ENCODE measurements around the gene RFX3. TPM values are rescaled to one million over a fixed set of nuclear protein-coding genes. Genes with fewer than 3 reads are reported as not detected.

The RFX3 gene
- total RNA-seq, 1 donor from 2014 or later = 18.5 TPM

DNA sequence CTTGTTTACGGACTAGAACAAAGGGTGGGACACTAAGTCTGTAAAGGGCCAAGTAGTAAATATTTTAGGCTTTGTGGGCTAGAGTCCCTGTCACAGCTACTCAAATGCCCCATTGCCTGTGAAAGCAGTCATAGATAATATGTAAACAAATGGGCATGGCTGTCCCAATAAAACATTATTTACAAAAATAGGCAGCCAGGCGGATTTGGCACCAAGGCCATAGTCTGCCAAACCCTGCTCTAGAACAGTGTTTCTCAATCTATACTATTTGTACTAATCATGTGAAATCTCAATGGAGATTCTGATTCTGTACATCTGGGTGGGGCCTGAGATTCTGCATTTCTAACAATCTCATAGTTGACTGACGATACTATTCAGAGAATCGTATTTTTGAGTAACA lies 92.0 kb downstream of the RFX3 start:
- H3K4me1 Mint-ChIP-seq (ENCODE audit: unreplicated experiment) = peaks cover 2% of the 10 kb centered on the region
- H3K27ac Mint-ChIP-seq (ENCODE audit: unreplicated experiment) = no peak overlapping the region
- no peaks in the 10 kb centered on the region for H3K27me3 Mint-ChIP-seq (ENCODE audit: unreplicated experiment)
- H3K4me3 Mint-ChIP-seq (ENCODE audit: unreplicated experiment) = no peak overlapping the region
- no peak for DNase-seq (ENCODE audit: low spot score)
- TF ChIP-seq, protein P1, sequence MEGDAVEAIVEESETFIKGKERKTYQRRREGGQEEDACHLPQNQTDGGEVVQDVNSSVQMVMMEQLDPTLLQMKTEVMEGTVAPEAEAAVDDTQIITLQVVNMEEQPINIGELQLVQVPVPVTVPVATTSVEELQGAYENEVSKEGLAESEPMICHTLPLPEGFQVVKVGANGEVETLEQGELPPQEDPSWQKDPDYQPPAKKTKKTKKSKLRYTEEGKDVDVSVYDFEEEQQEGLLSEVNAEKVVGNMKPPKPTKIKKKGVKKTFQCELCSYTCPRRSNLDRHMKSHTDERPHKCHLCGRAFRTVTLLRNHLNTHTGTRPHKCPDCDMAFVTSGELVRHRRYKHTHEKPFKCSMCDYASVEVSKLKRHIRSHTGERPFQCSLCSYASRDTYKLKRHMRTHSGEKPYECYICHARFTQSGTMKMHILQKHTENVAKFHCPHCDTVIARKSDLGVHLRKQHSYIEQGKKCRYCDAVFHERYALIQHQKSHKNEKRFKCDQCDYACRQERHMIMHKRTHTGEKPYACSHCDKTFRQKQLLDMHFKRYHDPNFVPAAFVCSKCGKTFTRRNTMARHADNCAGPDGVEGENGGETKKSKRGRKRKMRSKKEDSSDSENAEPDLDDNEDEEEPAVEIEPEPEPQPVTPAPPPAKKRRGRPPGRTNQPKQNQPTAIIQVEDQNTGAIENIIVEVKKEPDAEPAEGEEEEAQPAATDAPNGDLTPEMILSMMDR (IDR thresholded peaks at IDR 0.05; ENCODE audit: unreplicated experiment) = no peak
- no peaks in the 10 kb centered on the region for H3K36me3 Mint-ChIP-seq (ENCODE audit: low read depth, unreplicated experiment)
- no peaks in the 10 kb centered on the region for H3K9me3 Mint-ChIP-seq (ENCODE audit: unreplicated experiment)

- no peaks in the 10 kb centered on the region for H3K27me3 Mint-ChIP-seq (ENCODE audit: unreplicated experiment)
- no peak overlapping the region for H3K27ac Mint-ChIP-seq (ENCODE audit: unreplicated experiment)
- TF ChIP-seq, protein P1 (IDR thresholded peaks at IDR 0.05; ENCODE audit: unreplicated experiment) = no peak
- no peaks in the 10 kb centered on the region for H3K9me3 Mint-ChIP-seq (ENCODE audit: unreplicated experiment)
- peaks cover 2% of the 10 kb centered on the region for H3K4me1 Mint-ChIP-seq (ENCODE audit: unreplicated experiment)
- no peak for DNase-seq (ENCODE audit: low spot score)
- H3K4me3 Mint-ChIP-seq (ENCODE audit: unreplicated experiment) = no peak overlapping the region
- no peaks in the 10 kb centered on the region for H3K36me3 Mint-ChIP-seq (ENCODE audit: low read depth, unreplicated experiment)
Measured at GRCh38 chr9:3433066-3433465, 92.7 kb downstream of the RFX3 start.

- TF ChIP-seq, protein P1 (IDR thresholded peaks at IDR 0.05; ENCODE audit: unreplicated experiment) = no peak
- no peaks in the 10 kb centered on the region for H3K27me3 Mint-ChIP-seq (ENCODE audit: unreplicated experiment)
- H3K27ac Mint-ChIP-seq (ENCODE audit: unreplicated experiment) = no peak overlapping the region
- H3K4me1 Mint-ChIP-seq (ENCODE audit: unreplicated experiment) = peaks cover 2% of the 10 kb centered on the region
- no peak for DNase-seq (ENCODE audit: low spot score)
- H3K4me3 Mint-ChIP-seq (ENCODE audit: unreplicated experiment) = no peak overlapping the region
- no peaks in the 10 kb centered on the region for H3K9me3 Mint-ChIP-seq (ENCODE audit: unreplicated experiment)
- no peaks in the 10 kb centered on the region for H3K36me3 Mint-ChIP-seq (ENCODE audit: low read depth, unreplicated experiment)
Measured at GRCh38 chr9:3431890-3432289, 93.9 kb downstream of the RFX3 start.

DNA sequence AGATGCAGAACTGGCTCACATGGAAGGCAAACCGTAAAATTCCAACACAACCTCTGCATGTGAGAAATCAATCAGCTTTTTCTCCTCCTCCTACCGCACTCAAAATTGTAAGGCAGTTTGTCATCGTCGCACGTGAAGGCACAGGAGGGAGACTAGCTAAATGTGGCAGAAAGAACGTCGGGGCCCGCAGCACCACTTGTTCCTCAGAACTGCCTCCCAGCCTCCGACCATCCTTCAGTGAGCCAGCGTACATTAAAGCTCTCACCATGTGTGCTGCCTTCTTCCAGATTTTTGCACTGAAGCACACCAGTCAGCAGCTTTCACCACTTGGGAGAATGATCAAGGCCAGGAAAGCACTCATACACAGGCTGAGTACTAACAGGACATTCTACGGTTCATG lies 105.9 kb downstream of the RFX3 start:
- Mint-ChIP-seq H3K4me3 (ENCODE audit: unreplicated experiment) (no peak overlapping the region), H3K9me3 (ENCODE audit: unreplicated experiment) (no peaks in the 10 kb centered on the region), H3K27me3 (ENCODE audit: unreplicated experiment) (peaks cover 2% of the 10 kb centered on the region), H3K36me3 (ENCODE audit: low read depth, unreplicated experiment) (no peaks in the 10 kb centered on the region), H3K4me1 (ENCODE audit: unreplicated experiment) (peaks cover 6% of the 10 kb centered on the region), H3K27ac (ENCODE audit: unreplicated experiment) (no peak overlapping the region)
- TF ChIP-seq, protein P1 (IDR thresholded peaks at IDR 0.05; ENCODE audit: unreplicated experiment) = no peak
- DNase-seq (ENCODE audit: low spot score) = no peak

DNA sequence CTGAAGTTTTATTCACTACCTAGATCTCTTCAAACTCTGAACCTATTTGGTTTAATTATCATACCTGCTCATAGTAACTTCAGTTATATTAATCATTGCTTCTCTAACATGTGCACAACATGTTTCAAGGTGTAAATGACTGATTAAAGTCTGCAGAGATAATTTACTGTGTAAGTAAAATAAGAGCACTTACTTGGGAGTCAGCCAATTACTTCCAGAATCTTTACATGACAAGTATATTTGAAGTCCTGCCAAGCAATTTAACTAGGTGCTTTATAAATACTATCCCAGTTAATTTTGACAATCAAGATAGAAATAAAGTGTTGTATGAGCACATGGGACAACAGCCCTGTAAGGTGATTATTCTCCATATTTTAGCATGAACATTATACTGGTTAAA lies 109.9 kb downstream of the RFX3 start:
- TF ChIP-seq, protein P1 (IDR thresholded peaks at IDR 0.05; ENCODE audit: unreplicated experiment) = no peak

More for the DNA sequence above, 109.9 kb downstream of the RFX3 start:
- no peak for DNase-seq (ENCODE audit: low spot score)
- peaks cover 1% of the 10 kb centered on the region for H3K27me3 Mint-ChIP-seq (ENCODE audit: unreplicated experiment)
- no peaks in the 10 kb centered on the region for H3K9me3 Mint-ChIP-seq (ENCODE audit: unreplicated experiment)
- no peaks in the 10 kb centered on the region for H3K4me1 Mint-ChIP-seq (ENCODE audit: unreplicated experiment)
- H3K27ac Mint-ChIP-seq (ENCODE audit: unreplicated experiment) = no peak overlapping the region
- no peaks in the 10 kb centered on the region for H3K36me3 Mint-ChIP-seq (ENCODE audit: low read depth, unreplicated experiment)
- H3K4me3 Mint-ChIP-seq (ENCODE audit: unreplicated experiment) = no peak overlapping the region
